ENCODE data around the gene RABEPK.
"Not testable (repeated sequence)": the region's sequence is repeated elsewhere in the genome, so short reads cannot be mapped to it uniquely, and the experiment has no call there.

RABEPK gene, protein sequence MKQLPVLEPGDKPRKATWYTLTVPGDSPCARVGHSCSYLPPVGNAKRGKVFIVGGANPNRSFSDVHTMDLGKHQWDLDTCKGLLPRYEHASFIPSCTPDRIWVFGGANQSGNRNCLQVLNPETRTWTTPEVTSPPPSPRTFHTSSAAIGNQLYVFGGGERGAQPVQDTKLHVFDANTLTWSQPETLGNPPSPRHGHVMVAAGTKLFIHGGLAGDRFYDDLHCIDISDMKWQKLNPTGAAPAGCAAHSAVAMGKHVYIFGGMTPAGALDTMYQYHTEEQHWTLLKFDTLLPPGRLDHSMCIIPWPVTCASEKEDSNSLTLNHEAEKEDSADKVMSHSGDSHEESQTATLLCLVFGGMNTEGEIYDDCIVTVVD

DNA sequence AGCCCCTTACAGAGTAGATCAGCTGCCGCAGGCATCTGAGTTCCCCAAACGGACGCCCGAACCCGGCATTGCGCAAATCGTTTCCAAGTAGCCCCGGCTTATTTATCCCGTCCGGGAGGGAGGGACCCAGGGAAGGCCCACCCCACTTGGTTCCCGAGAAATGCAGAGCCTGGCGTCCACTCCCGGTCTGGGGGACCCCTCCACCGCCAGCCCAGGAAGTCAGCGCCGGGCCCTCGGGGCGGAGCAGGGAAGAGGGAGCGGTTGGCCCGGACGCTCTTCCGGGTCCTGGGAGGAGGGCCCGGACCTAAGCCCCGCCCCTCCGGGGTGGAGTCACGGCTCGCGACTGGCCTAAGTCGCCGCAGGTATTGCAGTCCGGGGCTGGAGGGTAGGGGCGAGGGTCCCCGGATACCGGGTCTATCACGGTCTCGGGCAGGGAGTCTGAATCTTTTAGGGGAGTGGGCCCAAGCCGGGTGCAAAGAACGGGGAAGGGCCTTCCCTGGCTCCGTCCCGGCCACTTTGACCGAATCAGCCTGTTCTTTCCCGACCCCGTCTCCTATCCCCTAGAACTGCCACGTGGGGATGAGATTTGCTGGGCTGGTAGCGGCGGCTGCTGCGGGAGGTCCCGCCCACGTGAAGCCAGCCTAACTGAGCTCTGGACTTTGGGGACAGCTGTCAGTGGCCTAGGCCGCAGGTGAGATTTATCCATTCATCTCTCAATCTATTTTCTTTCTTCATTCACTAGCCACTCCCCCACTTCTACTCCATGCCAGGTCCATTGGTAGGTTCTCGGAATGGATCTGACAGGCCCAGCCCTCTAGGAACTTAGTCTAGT, at the start of gene RABEPK:
Gene RABEPK (plus strand): TSS at position 327 of the 832 bp plus-strand sequence. CDS start 2,472 bp downstream, outside the sequence.
- peak; percentile 93 for DNase-seq

DNA sequence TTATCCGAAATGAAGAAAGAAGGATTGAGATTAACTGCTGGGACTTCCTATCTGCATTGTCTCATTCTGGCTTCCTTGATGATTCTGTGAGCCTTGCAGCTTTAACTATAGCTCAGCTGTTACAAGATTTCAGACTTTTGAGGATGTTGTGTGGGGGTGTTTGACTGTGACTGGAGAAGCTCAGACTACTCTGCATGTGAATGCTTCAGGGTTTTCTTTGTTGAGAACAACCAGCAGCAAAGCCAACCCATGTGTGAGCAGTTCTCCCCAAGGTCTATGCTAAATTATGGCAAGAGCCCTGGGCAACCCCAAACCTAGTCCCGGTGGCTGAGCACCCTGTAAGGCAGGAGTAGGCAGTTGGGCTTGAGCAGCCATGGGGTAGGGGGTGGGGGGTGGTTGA, 48.6 kb upstream of the RABEPK start:
- no peak for DNase-seq

DNA sequence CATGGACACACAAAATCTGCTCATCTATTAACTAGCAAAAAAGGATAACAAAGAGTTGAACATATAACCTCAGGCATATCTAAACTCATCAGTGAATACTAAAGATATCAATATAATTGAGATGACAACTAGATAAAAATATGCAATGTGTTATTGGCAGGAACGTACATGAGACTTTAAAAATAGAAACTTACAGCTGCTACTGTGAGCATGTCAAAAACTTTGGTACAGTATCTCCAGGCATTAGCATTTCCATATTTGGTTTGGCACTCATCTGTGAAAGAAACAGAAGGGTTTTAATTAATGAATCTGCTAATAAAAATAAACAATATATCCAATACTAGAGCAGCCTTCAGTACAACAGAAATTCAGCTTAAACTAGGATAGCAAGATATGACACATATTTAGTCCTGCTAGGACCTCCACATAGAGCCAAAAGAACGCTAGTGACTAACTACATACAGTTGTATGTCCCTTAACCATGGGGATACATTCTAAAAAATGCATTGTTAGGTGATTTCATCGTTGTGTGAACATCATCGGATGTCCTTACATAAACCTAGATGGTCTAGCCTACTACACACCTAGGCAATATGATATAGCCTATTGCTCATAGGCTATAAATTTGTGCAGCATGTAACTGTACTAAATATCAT, 46.5 kb upstream of the RABEPK start:
- no peak for DNase-seq

DNA sequence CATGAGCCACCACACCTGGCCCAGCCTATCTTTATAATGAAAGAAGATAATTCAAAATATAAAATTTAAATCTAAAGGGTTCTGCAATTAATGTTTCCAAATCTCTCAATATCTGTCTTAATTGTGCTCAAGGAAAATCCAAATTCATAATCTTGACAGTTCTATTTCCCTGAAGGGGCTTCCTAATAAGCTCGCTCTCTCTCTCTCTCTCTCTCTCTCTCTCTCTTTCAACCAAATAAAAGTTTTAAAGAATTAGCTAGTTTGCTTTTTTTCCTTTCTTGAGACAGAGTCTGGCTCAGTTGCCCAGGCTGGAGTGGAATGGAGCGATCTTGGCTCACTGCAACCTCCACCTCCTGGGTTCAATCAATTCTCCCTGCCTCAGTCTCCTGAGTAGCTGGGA, 43.8 kb upstream of the RABEPK start:
- no peak for DNase-seq

DNA sequence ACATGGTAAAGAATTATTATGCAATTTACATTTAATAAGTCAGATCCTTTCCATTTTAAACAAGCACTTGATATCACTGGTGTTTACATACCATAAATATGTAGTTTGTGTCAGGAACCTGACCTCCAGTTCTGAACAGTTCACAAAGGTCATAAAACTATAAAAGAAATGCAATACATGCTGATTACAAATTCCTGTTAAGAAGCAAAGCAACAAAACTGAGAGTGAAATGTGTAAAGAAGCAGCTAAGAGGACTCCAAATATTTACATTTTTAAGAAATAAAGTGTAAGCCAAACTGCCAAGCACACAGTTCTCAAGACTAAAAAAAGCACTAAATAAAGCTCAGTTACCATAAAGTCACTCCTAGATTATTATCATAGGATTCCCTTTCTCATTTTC, 39.6 kb upstream of the RABEPK start:
- DNase-seq: no peak

DNA sequence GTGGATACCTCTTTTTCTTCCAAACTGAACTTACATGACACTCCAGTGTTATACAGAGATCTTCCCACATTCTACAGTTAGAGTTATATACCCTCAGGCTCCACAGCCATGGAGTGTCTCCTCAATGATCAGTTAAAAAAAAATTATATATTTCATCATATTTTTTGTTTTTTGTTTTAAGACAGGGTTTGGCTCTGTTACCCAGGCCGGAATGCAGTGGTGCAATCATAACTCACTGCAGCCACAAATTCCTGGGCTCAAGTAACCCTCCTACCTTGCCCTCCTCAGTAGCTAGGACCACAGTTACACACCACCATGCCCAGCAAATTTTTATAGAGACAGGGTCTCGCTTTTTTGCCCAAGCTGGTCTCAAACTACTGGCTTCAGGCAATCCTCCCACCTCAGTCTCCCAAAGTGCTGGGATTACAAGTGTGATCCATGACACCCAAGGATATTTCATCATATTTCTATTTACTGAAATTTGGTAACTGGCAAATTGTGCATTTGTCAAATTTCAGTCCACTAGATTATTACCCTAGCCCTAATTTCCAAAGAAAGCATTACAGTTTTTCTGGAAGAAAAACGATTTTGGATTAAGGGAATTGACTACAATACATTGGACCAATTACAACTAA, 38.9 kb upstream of the RABEPK start:
- DNase-seq: no peak

DNA sequence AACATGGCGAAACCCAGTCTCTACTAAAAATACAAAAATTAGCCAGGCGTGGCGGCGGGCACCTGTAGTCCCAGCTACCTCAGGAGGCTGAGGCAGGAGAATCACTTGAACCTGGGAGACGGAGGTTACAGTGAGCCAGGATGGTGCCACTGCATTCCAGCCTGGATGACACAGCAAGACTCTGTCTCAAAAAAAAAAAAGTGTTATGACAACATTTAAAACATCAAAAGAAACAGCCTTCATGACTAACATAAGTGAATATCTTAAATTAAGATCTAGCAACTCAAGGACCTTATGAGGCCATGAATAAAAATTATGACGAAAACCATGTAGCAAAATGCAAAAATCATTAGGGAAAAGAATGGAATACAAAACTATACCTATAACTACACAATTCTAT, 37.5 kb upstream of the RABEPK start:
- not testable (repeated sequence) for DNase-seq

DNA sequence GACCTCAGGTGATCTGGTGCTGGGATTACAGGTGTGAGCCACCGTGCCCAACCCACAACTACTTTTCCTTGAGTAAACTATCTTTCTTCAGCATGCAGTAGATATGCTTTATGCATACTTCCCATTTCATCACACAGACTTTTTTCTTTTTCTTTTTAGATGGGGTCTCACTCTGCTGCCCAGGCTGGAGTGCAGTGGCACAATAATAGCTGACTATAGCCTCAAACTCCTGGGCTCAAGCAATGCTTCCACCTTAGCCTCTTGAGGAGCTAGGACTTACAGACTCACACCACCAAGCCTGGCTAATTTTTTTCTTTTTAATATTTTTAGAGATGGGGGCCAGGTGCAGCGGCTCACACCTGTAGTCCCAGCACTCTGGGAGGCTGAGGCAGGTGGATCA, 33.6 kb upstream of the RABEPK start:
- no peak for DNase-seq

DNA sequence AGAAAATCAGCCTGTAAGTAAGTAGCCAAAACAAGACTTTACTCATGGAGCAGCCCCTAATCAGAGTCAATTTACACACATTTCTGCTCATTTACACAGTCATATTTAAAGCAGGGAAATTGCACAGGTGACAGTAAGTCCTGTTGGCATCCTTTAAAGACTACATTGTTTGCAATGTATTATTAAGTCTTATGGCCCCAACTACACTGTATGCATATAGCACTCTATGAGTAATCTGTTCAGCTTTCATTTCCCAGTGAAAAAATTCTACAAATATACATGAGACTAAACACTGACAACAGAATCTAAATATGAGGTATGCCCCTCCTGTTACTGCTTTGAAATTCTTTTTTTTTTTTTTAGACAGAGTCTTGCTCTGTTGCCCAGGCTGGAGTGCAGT, 30.4 kb upstream of the RABEPK start:
- DNase-seq: no peak

DNA sequence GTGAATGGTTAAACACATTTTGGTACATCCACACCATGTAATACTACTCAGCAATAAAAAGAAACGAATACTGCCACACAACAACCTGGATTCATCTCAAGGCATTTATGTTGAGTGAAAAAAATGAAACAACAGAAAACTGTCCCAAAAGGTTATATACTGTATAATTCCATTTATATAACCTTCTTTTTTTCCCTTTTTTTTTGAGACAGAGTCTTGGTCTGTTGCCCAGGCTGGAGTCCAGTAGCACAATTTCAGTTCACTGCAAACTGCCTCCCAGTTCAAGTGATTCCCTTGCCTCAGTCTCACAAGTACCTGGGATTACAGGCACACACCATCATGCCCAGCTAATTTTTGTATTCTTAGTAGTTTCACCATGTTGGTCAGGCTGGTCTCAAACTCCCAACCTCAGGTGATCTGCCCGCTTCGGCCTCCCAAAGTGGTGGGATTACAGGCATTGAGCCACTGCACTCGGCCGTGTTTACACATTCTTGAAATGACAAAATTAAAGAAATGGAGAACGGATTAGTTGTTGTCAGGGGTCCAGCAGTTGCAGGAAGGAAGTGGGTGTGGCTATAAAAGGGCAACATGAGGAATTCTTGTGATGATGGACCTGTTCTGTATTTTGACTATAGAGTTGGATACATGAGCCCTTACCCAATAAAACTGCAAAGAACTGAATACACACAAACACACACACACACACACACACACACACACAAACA, 28.1 kb upstream of the RABEPK start:
- DNase-seq: peak; percentile 29

DNA sequence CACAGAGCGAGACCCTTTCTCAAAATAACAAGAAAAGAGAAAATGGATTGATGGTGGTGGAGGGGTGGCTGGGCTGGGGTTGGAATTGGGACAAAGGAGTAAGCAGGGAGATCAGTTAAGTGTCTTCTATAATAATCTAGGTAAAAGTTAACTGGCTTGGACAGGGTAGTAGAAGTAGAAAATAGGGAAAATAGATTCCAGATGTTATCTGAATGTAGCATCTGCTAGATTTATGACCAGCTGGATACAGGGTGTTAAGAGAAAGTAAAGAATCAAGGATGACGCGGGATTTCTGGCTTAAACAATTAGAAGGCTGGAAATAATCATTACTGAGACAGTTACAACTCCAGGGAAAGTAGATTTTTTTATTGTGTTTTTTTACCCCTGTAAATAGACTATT, 23.7 kb upstream of the RABEPK start:
- DNase-seq: no peak

DNA sequence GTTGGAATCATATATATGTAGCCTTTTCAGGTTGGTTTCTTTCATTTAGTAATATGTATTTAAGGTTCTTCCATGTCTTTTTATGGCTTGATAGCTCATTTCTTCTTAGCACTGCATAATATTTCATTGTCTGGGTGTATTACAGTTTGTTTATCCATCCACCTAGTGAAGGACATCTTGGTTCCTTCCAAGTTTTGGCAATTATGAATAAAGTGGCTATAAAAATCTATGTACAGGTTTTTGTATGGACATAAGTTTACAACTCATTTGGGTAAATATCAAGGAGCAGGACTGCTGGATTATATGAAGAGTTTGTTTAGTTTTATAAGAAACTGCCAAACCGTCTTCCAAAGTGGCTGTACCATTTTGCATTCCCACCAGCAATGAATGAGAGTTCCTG, 22.5 kb upstream of the RABEPK start:
- no peak for DNase-seq

DNA sequence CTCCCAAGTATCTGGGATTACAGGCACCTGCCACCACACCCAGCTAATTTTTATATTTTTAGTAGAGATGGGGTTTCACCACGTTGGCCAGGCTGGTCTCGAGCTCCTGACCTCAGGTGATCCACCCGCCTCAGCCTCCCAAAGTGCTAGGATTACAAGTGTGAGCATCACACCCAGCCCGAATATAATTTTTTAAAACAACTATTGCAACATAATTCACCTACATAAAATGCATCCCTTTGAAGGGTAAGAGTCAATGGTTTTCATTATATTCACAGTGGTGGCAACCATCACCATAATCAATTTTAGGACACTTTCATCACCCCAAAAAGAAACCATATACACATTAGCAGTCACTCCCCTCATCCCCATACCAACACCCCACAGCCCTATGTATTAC, 20.6 kb upstream of the RABEPK start:
- not testable (repeated sequence) for DNase-seq

DNA sequence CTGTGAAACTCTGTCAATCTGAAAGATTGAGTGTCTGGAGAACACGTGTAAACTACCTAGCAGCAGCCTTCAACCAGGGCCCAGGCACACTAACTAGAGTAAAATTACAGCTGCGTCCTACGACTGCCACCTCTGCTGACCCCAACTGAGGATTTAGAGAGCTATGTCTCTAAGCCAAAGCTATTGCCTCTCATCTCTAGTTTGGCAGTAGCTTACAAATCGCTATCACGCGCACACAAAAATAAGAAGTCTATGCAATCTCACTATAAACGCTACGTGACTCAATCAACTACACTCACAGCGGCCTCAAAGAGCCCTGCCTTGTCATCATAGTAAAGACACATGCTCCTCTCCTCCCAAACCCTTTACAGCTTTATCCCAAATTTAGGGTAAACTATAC, 19.5 kb upstream of the RABEPK start:
- no peak for DNase-seq

DNA sequence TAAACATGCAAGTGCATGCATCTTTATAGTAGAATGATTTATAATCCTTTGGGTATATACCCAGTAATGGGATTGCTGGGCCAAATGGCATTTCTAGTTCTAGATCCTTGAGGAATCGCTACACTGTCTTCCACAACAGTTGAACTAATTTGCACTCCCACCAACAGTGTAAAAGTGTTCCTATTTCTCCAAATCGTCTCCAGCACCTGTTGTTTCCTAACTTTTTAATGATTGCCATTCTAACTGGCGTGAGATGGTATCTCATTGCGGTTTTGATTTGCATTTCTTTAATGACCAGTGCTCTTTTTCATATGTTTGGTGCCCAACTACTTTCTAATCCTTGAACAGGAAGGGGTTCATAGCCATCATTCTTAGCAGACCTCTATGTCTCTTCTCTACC, 18.6 kb upstream of the RABEPK start:
- DNase-seq: not testable (repeated sequence)

DNA sequence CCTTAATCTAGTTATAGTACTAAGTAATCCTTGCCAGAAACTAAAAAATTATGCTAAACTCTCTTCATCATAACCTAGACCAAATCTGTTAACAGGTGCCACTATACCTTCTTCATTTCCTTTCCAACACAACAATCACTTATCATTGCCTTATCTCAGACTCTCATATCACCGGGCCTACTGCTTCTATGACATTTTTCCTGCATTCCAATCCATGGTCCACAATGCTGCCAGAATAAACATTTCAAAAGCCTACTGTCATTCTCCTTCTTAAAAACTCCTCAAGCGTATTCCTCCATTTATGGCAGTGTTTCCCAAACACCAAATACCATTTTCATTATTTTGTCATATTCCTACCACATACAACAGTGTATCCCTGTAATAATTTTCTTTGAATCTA, 17.3 kb upstream of the RABEPK start:
- DNase-seq: no peak

DNA sequence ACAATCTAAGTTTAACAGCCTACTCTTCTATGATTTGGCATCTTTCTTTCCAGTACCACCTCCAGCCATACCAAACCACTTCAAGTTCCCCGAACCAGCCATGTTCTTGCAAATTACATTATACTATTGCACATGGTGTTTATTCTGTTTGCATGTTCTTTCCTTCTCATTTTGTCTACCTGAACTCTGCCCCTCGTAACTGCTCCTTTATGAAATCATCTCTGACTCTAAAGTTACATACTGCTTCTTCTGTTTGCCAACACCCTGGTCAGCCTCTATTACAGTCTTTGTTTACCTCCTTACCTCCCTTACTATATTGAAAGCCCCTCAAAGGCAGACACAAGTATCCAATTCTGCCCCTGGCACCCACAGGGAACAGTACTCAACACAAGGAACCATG, 16.8 kb upstream of the RABEPK start:
- no peak for DNase-seq

DNA sequence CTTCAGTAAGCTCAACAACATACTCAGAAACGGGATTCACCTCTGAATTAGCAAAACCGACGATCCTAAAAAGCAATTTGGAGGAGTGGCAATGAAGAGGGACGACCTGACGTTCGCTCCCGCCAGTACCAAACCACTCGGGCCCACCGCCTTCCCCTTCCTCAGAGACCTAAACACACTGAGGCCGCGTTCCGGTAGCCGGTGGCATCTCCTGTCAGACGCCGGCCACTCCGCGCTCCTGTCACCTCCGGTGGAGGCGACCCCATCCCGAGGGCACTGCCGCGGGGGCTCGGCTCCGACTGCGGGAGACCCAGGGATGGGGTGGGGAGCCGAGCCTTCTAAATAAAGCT, 11.4 kb upstream of the RABEPK start:
- peak; percentile 42 for DNase-seq

DNA sequence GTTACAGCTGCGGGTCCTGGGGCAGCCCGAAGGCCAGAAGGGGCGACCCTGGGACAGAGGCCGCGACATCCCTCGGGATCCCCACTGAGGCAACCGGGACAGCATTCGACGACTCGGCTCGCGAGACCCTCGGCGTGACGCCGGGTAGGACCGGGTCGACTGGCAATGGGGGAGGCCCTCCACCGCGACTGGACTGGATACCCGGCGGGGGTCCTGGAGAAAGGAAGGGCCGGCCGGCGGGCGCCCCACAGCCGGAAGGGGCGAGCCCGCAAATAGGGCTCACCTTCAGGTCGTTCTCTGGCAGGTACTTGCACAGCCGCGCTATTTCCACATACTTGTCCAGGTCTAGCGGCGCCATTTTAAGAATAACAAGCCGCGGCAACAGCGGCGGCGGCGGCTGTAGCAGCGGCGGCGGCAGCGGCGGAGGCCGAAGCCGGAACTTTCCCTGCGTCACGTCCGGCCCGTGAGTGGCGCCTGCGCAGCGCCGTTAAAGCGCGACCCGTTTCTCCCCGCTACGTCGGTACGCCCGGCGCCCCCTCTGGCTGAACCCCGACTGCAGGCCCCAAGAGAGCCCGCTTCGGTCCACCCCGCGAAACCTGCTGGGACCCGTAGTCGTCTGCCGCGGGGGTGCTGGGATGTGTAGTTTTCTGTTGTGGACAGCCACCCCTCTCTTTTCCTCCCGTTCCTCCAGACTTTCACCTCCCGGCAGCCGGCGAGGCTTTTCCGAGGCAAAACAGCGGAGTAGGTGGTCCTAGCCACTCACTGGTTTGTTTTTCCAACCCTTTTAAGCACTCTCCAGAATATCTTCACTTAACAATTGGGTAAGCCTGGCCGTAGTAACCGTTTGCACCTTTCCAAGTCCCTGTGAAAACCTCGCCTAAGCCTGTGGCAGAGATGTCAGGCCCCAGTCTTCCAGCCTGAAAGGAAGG, 10.7 kb upstream of the RABEPK start, which contains the start of gene PPP6C:
Gene PPP6C (minus strand): TSS at position 443 of the 929 bp plus-strand sequence. CDS start 85 bp downstream, at position 358.
- peak; percentile 98 for DNase-seq

DNA sequence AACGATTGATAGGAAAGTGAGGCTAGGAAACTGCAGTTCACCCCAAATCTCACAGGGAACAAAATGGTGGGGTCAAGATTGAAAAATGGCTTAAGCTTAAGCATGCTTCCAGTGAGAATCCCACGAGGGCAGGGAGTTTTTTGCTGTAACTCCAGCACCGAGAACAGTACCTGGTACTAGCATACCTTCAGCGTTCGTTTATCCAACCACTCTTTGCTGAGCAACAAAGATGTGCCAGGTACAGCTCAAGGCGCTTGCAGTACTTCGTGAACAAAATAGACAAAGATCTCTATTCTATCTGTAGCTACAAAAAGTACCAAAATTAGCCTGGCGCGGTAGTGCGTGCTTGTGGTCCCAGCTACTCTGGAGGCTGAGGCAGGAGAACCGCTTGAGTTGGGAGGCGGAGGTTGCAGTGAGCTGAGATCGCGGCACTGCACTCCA, 10.0 kb upstream of the RABEPK start:
- DNase-seq: no peak

DNA sequence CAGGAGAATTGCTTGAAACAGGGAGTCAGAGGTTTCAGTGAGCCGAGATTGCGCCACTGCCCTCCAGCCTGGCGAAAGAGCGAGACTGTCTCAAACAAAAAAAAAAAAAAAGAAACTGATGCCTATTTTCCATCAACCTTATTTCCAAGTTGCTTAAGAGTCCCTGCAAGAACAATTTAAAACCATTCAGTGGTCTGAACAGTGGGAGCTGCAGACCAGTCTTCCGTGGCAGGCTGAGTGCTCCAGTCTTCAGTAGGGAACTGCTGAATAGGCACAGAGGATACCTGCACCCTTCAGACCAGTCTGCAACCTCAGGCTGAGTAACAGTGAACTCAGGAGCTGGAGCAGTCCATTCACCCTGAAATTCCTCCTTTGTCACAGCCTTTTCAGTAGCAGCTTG, 5.9 kb upstream of the RABEPK start:
- DNase-seq: peak; percentile 13

All from inflammatory macrophage treated with lipopolysaccharide for 4 hours (primary cell).